HepG2 (cell line): ENCODE results near the gene FOXE3. TPM values are rescaled to one million over a fixed set of nuclear protein-coding genes. Genes with fewer than 3 reads are reported as not detected.
A peak's percentile ranks its signal among the peaks of the same experiment; 100 is the strongest.

ENCODE experiments used
- ADNP ChIP-seq: sonication (generic); formaldehyde crosslinking; IDR thresholded peaks from 2 replicates; pipeline ENCODE4 v1.4.0; 2020; ENCODE audit warnings: missing genetic modification reagents
- ARNTL ChIP-seq: sonication (generic); formaldehyde crosslinking; IDR thresholded peaks from 2 replicates; pipeline ENCODE4 v1.4.0; 2020; ENCODE audit warnings: mild to moderate bottlenecking, missing genetic modification reagents
- CHCHD3 ChIP-seq: sonication (generic); formaldehyde crosslinking; IDR thresholded peaks from 2 replicates; pipeline ENCODE4 v1.8.0; 2022; ENCODE audit warnings: mild to moderate bottlenecking, missing genetic modification reagents, moderate library complexity
- ELF4 ChIP-seq: sonication (generic); formaldehyde crosslinking; IDR thresholded peaks from 2 replicates; pipeline ENCODE4 v1.5.0; 2020; ENCODE audit warnings: missing genetic modification reagents, mild to moderate bottlenecking, moderate library complexity, borderline replicate concordance
- FIP1L1 ChIP-seq: fragments of 200-400 bp; formaldehyde crosslinking; IDR thresholded peaks from 2 replicates; pipeline ENCODE4 v1.6.1; 2018; ENCODE audit warnings: low read depth, mild to moderate bottlenecking, low read length, moderate library complexity, borderline replicate concordance; ENCODE audit not compliant: insufficient read depth
- FOSL2 ChIP-seq: sonication (generic); formaldehyde crosslinking; IDR thresholded peaks from 2 replicates; pipeline ENCODE4 v1.4.0; 2020; ENCODE audit warnings: missing genetic modification reagents
- HINFP ChIP-seq: sonication (generic); formaldehyde crosslinking; IDR thresholded peaks from 2 replicates; pipeline ENCODE4 v1.4.0; 2020; ENCODE audit warnings: low read depth, mild to moderate bottlenecking, missing genetic modification reagents
- NCOA5 ChIP-seq: sonication (generic); formaldehyde crosslinking; IDR thresholded peaks from 2 replicates; pipeline ENCODE4 v1.4.0; 2020; ENCODE audit warnings: missing genetic modification reagents
- PLSCR1 ChIP-seq: sonication (generic); formaldehyde crosslinking; IDR thresholded peaks from 2 replicates; pipeline ENCODE4 v1.5.0; 2020; ENCODE audit warnings: missing genetic modification reagents, mild to moderate bottlenecking, borderline replicate concordance
- POLR2G ChIP-seq: fragments of 200-400 bp; formaldehyde crosslinking; IDR thresholded peaks from 2 replicates; pipeline ENCODE4 v1.6.1; 2018; ENCODE audit warnings: mild to moderate bottlenecking, low read depth, low read length, moderate library complexity
- SKIL ChIP-seq: sonication (generic); formaldehyde crosslinking; IDR thresholded peaks from 2 replicates; pipeline ENCODE4 v1.8.0; 2022; ENCODE audit warnings: missing genetic modification reagents, mild to moderate bottlenecking, moderate library complexity, borderline replicate concordance
- TSC22D2 ChIP-seq: sonication (generic); formaldehyde crosslinking; IDR thresholded peaks from 2 replicates; pipeline ENCODE4 v1.5.1; 2020; ENCODE audit warnings: missing genetic modification reagents, mild to moderate bottlenecking, borderline replicate concordance
- YEATS2 ChIP-seq: sonication (generic); formaldehyde crosslinking; IDR thresholded peaks from 2 replicates; pipeline ENCODE4 v1.4.0; 2020; ENCODE audit warnings: missing genetic modification reagents, borderline replicate concordance
- ZNF275 ChIP-seq: sonication (generic); formaldehyde crosslinking; IDR thresholded peaks from 2 replicates; pipeline ENCODE4 v1.8.0; 2022; ENCODE audit warnings: missing genetic modification reagents, mild to moderate bottlenecking, inconsistent platforms, borderline replicate concordance
- ZNF432 ChIP-seq: sonication (generic); formaldehyde crosslinking; IDR thresholded peaks from 2 replicates; pipeline ENCODE4 v1.5.0; 2020; ENCODE audit warnings: missing genetic modification reagents, mild to moderate bottlenecking, borderline replicate concordance
- ZNF660 ChIP-seq: sonication (generic); formaldehyde crosslinking; IDR thresholded peaks from 2 replicates; pipeline ENCODE4 v1.5.1; 2020; ENCODE audit warnings: mild to moderate bottlenecking, low read depth, missing genetic modification reagents, borderline replicate concordance
- ZNF674 ChIP-seq: sonication (generic); formaldehyde crosslinking; IDR thresholded peaks from 2 replicates; pipeline ENCODE4 v1.5.0; 2020; ENCODE audit warnings: low read depth, mild to moderate bottlenecking, missing genetic modification reagents
- ZNF883 ChIP-seq: sonication (generic); formaldehyde crosslinking; IDR thresholded peaks from 2 replicates; pipeline ENCODE4 v1.5.1; 2020; ENCODE audit warnings: mild to moderate bottlenecking, missing genetic modification reagents; ENCODE audit errors: not compliant biosample characterization
- polyA plus RNA-seq, 8 experiments: library from polyadenylated mRNA; depleted of rRNA in 3 of 8; stranded (reverse) in 7 of 8; unstranded in 1 of 8; fragments of >200 nt; fragmentation: Illumina TruSeq in 4 of 8; extraction: Trizol in 4 of 8; gene quantifications; 2 replicates each; pipeline versions ENCODE4 v1.2.1 to v1.2.3, GENCODE V29; 2011 to 2016; ENCODE audit warnings: low read depth in 4 of 8, missing spikeins in 1 of 8, mixed read lengths in 1 of 8; ENCODE audit not compliant: insufficient read depth in 1 of 8
- total RNA-seq, 5 experiments: library from RNA; depleted of rRNA; stranded (reverse); fragments of >200 nt; fragmentation: Illumina TruSeq; extraction: Trizol; gene quantifications; 2 replicates each; pipeline ENCODE4 v1.2.3, GENCODE V29; 2016; ENCODE audit warnings: low read depth in 1 of 5
- TF ChIP-seq, protein P1 (sequence below): sonication (generic); formaldehyde crosslinking; IDR thresholded peaks from 2 replicates; pipeline ENCODE4 v1.4.0; 2020; ENCODE audit warnings: missing genetic modification reagents
- TF ChIP-seq, protein P2 (sequence below): sonication (generic); formaldehyde crosslinking; IDR thresholded peaks from 2 replicates; pipeline ENCODE4 v1.4.0; 2020; ENCODE audit warnings: mild to moderate bottlenecking, low read depth, missing genetic modification reagents

The FOXE3 gene
- total and polyA plus RNA-seq, 2 of the 13 experiments (the other 11 are each of a cell fraction or from before 2014, with no cell fraction given): not detected

DNA sequence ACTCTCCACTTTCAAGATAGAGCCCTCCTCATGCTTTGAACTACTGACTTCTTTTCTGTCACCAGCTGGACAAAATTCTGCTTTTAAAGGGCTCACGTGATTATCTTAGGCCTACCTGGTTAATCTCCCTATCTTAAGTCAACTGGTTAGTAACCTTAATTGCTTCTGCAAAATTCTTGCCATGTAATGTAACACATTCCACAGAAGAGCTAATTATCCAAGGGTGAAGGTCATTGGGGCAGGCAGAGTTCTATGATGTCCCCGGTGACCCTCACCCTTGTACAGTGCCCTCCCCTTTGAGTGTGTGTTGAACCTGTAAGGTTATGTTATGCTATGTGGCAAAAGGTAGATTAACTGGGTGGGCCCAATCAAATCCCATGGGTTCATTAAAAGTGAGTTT, 25.2 kb upstream of the FOXE3 start (continued):
- no peak for TF ChIP-seq HINFP (CRISPR knock-in tag)
- 0 out of 2 replicates have a peak, but pooled peaks have one; percentile 25 for TF ChIP-seq SKIL (CRISPR knock-in tag)
- TF ChIP-seq ZNF674: no peak
- TF ChIP-seq ZNF432 (CRISPR knock-in tag): no peak
- no peak for TF ChIP-seq PLSCR1 (CRISPR knock-in tag)
- no peak for TF ChIP-seq YEATS2
- no peak for TF ChIP-seq TSC22D2
- TF ChIP-seq ADNP (CRISPR knock-in tag): no peak
- no peak for TF ChIP-seq POLR2G
- TF ChIP-seq ZNF883 (CRISPR knock-in tag): no peak
- no peak for TF ChIP-seq ELF4
- TF ChIP-seq ZNF660 (CRISPR knock-in tag): no peak
- TF ChIP-seq FOSL2 (CRISPR knock-in tag): no peak
- TF ChIP-seq CHCHD3 (CRISPR knock-in tag): no peak
- TF ChIP-seq, protein P1, sequence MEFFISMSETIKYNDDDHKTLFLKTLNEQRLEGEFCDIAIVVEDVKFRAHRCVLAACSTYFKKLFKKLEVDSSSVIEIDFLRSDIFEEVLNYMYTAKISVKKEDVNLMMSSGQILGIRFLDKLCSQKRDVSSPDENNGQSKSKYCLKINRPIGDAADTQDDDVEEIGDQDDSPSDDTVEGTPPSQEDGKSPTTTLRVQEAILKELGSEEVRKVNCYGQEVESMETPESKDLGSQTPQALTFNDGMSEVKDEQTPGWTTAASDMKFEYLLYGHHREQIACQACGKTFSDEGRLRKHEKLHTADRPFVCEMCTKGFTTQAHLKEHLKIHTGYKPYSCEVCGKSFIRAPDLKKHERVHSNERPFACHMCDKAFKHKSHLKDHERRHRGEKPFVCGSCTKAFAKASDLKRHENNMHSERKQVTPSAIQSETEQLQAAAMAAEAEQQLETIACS: no peak
- TF ChIP-seq FIP1L1: no peak
- TF ChIP-seq, protein P2, sequence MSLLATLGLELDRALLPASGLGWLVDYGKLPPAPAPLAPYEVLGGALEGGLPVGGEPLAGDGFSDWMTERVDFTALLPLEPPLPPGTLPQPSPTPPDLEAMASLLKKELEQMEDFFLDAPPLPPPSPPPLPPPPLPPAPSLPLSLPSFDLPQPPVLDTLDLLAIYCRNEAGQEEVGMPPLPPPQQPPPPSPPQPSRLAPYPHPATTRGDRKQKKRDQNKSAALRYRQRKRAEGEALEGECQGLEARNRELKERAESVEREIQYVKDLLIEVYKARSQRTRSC: no peak
- TF ChIP-seq ZNF275 (CRISPR knock-in tag): no peak
- no peak for TF ChIP-seq NCOA5 (CRISPR knock-in tag)
- TF ChIP-seq ARNTL (CRISPR knock-in tag): 0 out of 2 replicates have a peak, but pooled peaks have one; percentile 18
